Measurements from ENCODE around the gene SCO2. TPM values are rescaled to one million over a fixed set of nuclear protein-coding genes. Genes with fewer than 3 reads are reported as not detected.

The SCO2 gene
- total and polyA plus RNA-seq, 10 of the 15 experiments (the other 5 are each of a cell fraction or from before 2014, with no cell fraction given), result 0.18 to 16.0 (median 2.4) TPM; not detected in 1

GRCh38 chr22:50533856-50534711 lies 8.7 kb upstream of the SCO2 start (continued):
- TF ChIP-seq, protein P1, sequence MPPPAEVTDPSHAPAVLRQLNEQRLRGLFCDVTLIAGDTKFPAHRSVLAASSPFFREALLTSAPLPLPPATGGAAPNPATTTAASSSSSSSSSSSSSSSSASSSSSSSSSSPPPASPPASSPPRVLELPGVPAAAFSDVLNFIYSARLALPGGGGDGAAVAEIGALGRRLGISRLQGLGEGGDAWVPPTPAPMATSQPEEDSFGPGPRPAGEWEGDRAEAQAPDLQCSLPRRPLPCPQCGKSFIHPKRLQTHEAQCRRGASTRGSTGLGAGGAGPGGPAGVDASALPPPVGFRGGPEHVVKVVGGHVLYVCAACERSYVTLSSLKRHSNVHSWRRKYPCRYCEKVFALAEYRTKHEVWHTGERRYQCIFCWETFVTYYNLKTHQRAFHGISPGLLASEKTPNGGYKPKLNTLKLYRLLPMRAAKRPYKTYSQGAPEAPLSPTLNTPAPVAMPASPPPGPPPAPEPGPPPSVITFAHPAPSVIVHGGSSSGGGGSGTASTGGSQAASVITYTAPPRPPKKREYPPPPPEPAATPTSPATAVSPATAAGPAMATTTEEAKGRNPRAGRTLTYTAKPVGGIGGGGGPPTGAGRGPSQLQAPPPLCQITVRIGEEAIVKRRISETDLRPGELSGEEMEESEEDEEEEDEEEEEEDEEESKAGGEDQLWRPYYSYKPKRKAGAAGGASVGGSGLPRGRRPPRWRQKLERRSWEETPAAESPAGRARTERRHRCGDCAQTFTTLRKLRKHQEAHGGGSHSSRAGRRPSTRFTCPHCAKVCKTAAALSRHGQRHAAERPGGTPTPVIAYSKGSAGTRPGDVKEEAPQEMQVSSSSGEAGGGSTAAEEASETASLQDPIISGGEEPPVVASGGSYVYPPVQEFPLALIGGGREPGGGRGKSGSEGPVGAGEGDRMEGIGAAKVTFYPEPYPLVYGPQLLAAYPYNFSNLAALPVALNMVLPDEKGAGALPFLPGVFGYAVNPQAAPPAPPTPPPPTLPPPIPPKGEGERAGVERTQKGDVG (CRISPR knock-in tag; IDR thresholded peaks at IDR 0.05), result peak; percentile 90; the same call in 1 of the 2 replicates
- TF ChIP-seq POLR2AphosphoS5 (IDR thresholded peaks at IDR 0.05; ENCODE audit: low read length) (peak; percentile 73), USF1 (IDR thresholded peaks at IDR 0.05; ENCODE audit: borderline replicate concordance, extremely low read length, insufficient read depth, low read depth, low read length) (peak; percentile 53), SPI1 (IDR thresholded peaks at IDR 0.05; ENCODE audit: borderline replicate concordance, insufficient read depth, low read depth, low read length) (0 out of 2 replicates have a peak, but pooled peaks have one; percentile 18), NR2F1 (conservative IDR thresholded peaks at IDR 0.05) (peak; percentile 46; the same call in 1 of the 2 replicates), RAD51 (IDR thresholded peaks at IDR 0.05) (peak; percentile 99), EED (IDR thresholded peaks at IDR 0.05; ENCODE audit: low read depth) (peak; percentile 34; the same call in 1 of the 2 replicates)
- TF ChIP-seq, protein P2, sequence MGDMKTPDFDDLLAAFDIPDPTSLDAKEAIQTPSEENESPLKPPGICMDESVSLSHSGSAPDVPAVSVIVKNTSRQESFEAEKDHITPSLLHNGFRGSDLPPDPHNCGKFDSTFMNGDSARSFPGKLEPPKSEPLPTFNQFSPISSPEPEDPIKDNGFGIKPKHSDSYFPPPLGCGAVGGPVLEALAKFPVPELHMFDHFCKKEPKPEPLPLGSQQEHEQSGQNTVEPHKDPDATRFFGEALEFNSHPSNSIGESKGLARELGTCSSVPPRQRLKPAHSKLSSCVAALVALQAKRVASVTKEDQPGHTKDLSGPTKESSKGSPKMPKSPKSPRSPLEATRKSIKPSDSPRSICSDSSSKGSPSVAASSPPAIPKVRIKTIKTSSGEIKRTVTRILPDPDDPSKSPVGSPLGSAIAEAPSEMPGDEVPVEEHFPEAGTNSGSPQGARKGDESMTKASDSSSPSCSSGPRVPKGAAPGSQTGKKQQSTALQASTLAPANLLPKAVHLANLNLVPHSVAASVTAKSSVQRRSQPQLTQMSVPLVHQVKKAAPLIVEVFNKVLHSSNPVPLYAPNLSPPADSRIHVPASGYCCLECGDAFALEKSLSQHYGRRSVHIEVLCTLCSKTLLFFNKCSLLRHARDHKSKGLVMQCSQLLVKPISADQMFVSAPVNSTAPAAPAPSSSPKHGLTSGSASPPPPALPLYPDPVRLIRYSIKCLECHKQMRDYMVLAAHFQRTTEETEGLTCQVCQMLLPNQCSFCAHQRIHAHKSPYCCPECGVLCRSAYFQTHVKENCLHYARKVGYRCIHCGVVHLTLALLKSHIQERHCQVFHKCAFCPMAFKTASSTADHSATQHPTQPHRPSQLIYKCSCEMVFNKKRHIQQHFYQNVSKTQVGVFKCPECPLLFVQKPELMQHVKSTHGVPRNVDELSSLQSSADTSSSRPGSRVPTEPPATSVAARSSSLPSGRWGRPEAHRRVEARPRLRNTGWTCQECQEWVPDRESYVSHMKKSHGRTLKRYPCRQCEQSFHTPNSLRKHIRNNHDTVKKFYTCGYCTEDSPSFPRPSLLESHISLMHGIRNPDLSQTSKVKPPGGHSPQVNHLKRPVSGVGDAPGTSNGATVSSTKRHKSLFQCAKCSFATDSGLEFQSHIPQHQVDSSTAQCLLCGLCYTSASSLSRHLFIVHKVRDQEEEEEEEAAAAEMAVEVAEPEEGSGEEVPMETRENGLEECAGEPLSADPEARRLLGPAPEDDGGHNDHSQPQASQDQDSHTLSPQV (IDR thresholded peaks at IDR 0.05), result peak; percentile 34; the same call in 1 of the 2 replicates
- TF ChIP-seq, protein P3, sequence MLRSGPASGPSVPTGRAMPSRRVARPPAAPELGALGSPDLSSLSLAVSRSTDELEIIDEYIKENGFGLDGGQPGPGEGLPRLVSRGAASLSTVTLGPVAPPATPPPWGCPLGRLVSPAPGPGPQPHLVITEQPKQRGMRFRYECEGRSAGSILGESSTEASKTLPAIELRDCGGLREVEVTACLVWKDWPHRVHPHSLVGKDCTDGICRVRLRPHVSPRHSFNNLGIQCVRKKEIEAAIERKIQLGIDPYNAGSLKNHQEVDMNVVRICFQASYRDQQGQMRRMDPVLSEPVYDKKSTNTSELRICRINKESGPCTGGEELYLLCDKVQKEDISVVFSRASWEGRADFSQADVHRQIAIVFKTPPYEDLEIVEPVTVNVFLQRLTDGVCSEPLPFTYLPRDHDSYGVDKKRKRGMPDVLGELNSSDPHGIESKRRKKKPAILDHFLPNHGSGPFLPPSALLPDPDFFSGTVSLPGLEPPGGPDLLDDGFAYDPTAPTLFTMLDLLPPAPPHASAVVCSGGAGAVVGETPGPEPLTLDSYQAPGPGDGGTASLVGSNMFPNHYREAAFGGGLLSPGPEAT (IDR thresholded peaks at IDR 0.05; ENCODE audit: low read depth), result peak; percentile 32

Measured in GM12878 (cell line).